H9 (cell line): ENCODE measurements around the gene ARL4C. TPM values are rescaled to one million over a fixed set of nuclear protein-coding genes. Genes with fewer than 3 reads are reported as not detected.

ENCODE experiments used
- DNase-seq: peaks from one replicate; pipeline ENCODE4 v3.0.0-alpha.2; 2017
- H2AFZ ChIP-seq: one replicate; pipeline ENCODE4 v1.6.1; 2013; ENCODE audit warnings: mild to moderate bottlenecking, low read length, control low read depth, moderate library complexity
- H2AK5ac ChIP-seq: 2 replicates; pipeline ENCODE4 v1.6.1; 2013; ENCODE audit warnings: low read length, control low read depth, mixed read lengths; ENCODE audit not compliant: insufficient read length
- H2BK120ac ChIP-seq: one replicate; pipeline ENCODE4 v1.6.1; 2013; ENCODE audit warnings: low read depth, mild to moderate bottlenecking, low read length, control low read depth, inconsistent platforms; ENCODE audit not compliant: poor library complexity, severe bottlenecking
- H2BK12ac ChIP-seq: 2 replicates; pipeline ENCODE4 v1.6.1; 2013; ENCODE audit warnings: low read length, control low read depth, mixed read lengths, low read depth; ENCODE audit not compliant: insufficient read length
- H2BK15ac ChIP-seq: 2 replicates; pipeline ENCODE4 v1.6.1; 2013; ENCODE audit warnings: low read depth, low read length, control low read depth
- H2BK20ac ChIP-seq: one replicate; pipeline ENCODE4 v1.6.1; 2013; ENCODE audit warnings: low read depth, mild to moderate bottlenecking, low read length, control low read depth, inconsistent platforms; ENCODE audit not compliant: poor library complexity, severe bottlenecking
- H2BK5ac ChIP-seq: 2 replicates; pipeline ENCODE4 v1.6.1; 2013; ENCODE audit warnings: low read length, control low read depth, mixed read lengths; ENCODE audit not compliant: insufficient read length
- H3K14ac ChIP-seq: 2 replicates; pipeline ENCODE4 v1.6.1; 2013; ENCODE audit warnings: low read length, control low read depth; ENCODE audit not compliant: insufficient read depth
- H3K18ac ChIP-seq: 2 replicates; pipeline ENCODE4 v1.6.1; 2013; ENCODE audit warnings: low read depth, mild to moderate bottlenecking, mixed read lengths, low read length, control low read depth; ENCODE audit not compliant: insufficient read length
- H3K23ac ChIP-seq: 2 replicates; pipeline ENCODE4 v1.6.1; 2013; ENCODE audit warnings: low read length, control low read depth, mixed read lengths, low read depth; ENCODE audit not compliant: insufficient read length
- H3K23me2 ChIP-seq: 2 replicates; pipeline ENCODE4 v1.6.1; 2013; ENCODE audit warnings: low read depth, mild to moderate bottlenecking, mixed read lengths, low read length, control low read depth; ENCODE audit not compliant: insufficient read length, poor library complexity, severe bottlenecking
- H3K27ac ChIP-seq: 2 replicates; pipeline ENCODE4 v1.5.1; 2013; ENCODE audit warnings: low read length, control low read depth, mixed read lengths, low read depth; ENCODE audit not compliant: insufficient read length
- H3K27me3 ChIP-seq: 2 replicates; pipeline ENCODE4 v1.6.1; 2013; ENCODE audit warnings: low read length, control low read depth, inconsistent platforms; ENCODE audit not compliant: insufficient read depth
- H3K4ac ChIP-seq: 2 replicates; pipeline ENCODE4 v1.6.1; 2013; ENCODE audit warnings: low read depth, mild to moderate bottlenecking, control low read depth, inconsistent platforms, low read length, moderate library complexity
- H3K4me1 ChIP-seq: 2 replicates; pipeline ENCODE4 v1.6.1; 2013; ENCODE audit warnings: low read length, control low read depth, inconsistent platforms; ENCODE audit not compliant: insufficient read depth
- H3K4me2 ChIP-seq: 2 replicates; pipeline ENCODE4 v1.6.1; 2013; ENCODE audit warnings: low read length, control low read depth, mixed read lengths; ENCODE audit not compliant: insufficient read length, insufficient read depth
- H3K56ac ChIP-seq: 2 replicates; pipeline ENCODE4 v1.6.1; 2013; ENCODE audit warnings: low read depth, mild to moderate bottlenecking, mixed read lengths, low read length, control low read depth; ENCODE audit not compliant: insufficient read length
- H3K79me1 ChIP-seq: 2 replicates; pipeline ENCODE4 v1.6.1; 2013; ENCODE audit warnings: low read depth, mild to moderate bottlenecking, moderate library complexity, low read length, control low read depth, inconsistent platforms; ENCODE audit not compliant: insufficient read depth, poor library complexity, severe bottlenecking
- H3K79me2 ChIP-seq: 2 replicates; pipeline ENCODE4 v1.6.1; 2013; ENCODE audit warnings: low read length, control low read depth, inconsistent platforms; ENCODE audit not compliant: insufficient read depth
- H3K9ac ChIP-seq: 2 replicates; pipeline ENCODE4 v1.6.1; 2013; ENCODE audit warnings: low read length, control low read depth, mixed read lengths; ENCODE audit not compliant: insufficient read length; ENCODE audit errors: extremely low read depth
- H3K9me3 ChIP-seq: one replicate; pipeline ENCODE4 v1.6.1; 2013; ENCODE audit warnings: low read depth, low read length, inconsistent platforms; ENCODE audit not compliant: control insufficient read depth
- H3T11ph ChIP-seq: one replicate; pipeline ENCODE4 v1.6.1; 2013; ENCODE audit warnings: mild to moderate bottlenecking, low read length, control low read depth, inconsistent platforms
- H4K20me1 ChIP-seq: one replicate; pipeline ENCODE4 v1.6.1; 2013; ENCODE audit not compliant: control insufficient read depth, insufficient read length, insufficient read depth
- H4K5ac ChIP-seq: 2 replicates; pipeline ENCODE4 v1.6.1; 2013; ENCODE audit warnings: low read depth, mild to moderate bottlenecking, mixed read lengths, low read length, control low read depth; ENCODE audit not compliant: insufficient read length
- H4K8ac ChIP-seq: replicated peaks from 2 replicates; pipeline ENCODE4 v1.6.1; 2013; ENCODE audit warnings: low read length, control low read depth, mixed read lengths, low read depth; ENCODE audit not compliant: insufficient read length
- H4K91ac ChIP-seq: 2 replicates; pipeline ENCODE4 v1.6.1; 2013; ENCODE audit warnings: low read depth, mild to moderate bottlenecking, moderate library complexity, mixed read lengths, low read length, control low read depth; ENCODE audit not compliant: insufficient read length
- H3K27ac Mint-ChIP-seq, 3 experiments: 2 replicates in 2 of 3; 3 replicates in 1 of 3; pipeline ENCODE4 v1.8.0; 2020 to 2021; ENCODE audit warnings: mixed read lengths in 3 of 3, mild to moderate bottlenecking in 1 of 3, moderate library complexity in 1 of 3
- H3K27me3 Mint-ChIP-seq: 2 replicates; pipeline ENCODE4 v1.8.0; 2021; ENCODE audit warnings: low read depth, mild to moderate bottlenecking, moderate library complexity, mixed read lengths
- H3K36me3 Mint-ChIP-seq, 3 experiments: 2 replicates in 2 of 3; 3 replicates in 1 of 3; pipeline ENCODE4 v1.8.0; 2020 to 2021; ENCODE audit warnings: low read depth in 3 of 3, mixed read lengths in 3 of 3; ENCODE audit not compliant: insufficient read depth in 1 of 3
- H3K4me1 Mint-ChIP-seq, 2 experiments: 2 replicates each; pipeline ENCODE4 v1.8.0; 2020; ENCODE audit warnings: mixed read lengths in 2 of 2
- H3K4me3 Mint-ChIP-seq, 2 experiments: 2 replicates in 1 of 2; 3 replicates in 1 of 2; pipeline ENCODE4 v1.8.0; 2020 to 2021; ENCODE audit warnings: mild to moderate bottlenecking in 2 of 2, mixed read lengths in 2 of 2, moderate library complexity in 1 of 2
- H3K9me3 Mint-ChIP-seq, 2 experiments: 2 replicates in 1 of 2; 3 replicates in 1 of 2; pipeline ENCODE4 v1.8.0; 2020; ENCODE audit warnings: mild to moderate bottlenecking in 2 of 2, mixed read lengths in 2 of 2, moderate library complexity in 1 of 2
- WGBS: extraction: QIAGEN DNeasy Blood & Tissue Kit; methylation state at CpG from one replicate; pipeline ENCODE4 v1.1.7; 2013; ENCODE audit warnings: missing lambda C conversion rate, low lambda C conversion rate, mixed read lengths; ENCODE audit not compliant: insufficient read length; ENCODE audit errors: extremely low coverage; 5-methylcytosine and 5-hydroxymethylcytosine counted together
- total RNA-seq: library from RNA; stranded (reverse); gene quantifications from 2 replicates; pipeline ENCODE4 v1.2.1, GENCODE V29; 2021
- TF ChIP-seq, protein P1 (sequence below): fragments of 200-600 bp; sonication (generic); conservative IDR thresholded peaks from 3 replicates; pipeline ENCODE4 v1.8.0; 2021; ENCODE audit warnings: antibody characterized with exemption, mild to moderate bottlenecking

ARL4C gene
- total RNA-seq, 1 experiment from 2014 or later: 12.0 TPM

DNA sequence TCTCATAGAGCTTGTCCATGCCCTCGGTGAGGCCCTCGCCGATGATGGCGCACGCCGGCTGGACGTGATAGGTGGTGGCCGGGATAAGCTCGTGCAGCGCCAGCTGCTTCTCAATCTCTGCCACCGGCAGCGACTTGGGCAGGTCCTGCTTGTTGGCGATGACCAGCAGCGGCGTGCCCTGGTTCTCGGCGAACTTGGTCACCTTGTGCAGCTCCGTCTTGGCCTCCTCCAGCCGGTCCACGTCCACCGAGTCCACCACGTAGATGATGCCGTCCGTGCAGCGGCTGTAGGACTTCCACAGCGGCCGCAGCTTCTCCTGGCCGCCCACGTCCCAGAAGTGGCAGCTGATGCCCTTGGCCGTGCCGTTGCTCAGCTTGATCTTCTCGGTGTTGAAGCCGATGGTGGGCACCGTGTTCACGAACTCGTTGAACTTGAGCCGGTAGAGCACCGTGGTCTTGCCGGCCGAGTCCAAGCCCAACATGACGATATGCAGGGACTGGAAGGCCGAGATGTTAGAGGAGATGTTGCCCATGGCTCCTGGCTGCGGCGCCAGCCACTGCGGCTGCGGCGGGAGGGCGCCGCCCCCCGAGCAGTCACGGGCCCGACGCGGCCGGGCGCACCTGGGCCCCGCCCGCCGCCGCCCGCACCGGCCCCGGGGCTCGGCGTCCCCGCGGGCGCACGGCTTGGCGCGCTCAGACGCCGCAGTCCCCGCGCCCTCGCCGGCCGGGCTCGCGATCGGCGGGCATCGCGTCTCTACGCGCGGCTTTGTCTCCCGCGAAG is 636 bp downstream of the ARL4C start:
- no peaks in the 10 kb centered on the region for H3K79me2 ChIP-seq
- no peaks in the 10 kb centered on the region; a peak in 1 of 5 replicates for H3K9me3 Mint-ChIP-seq

More for the DNA sequence above, 636 bp downstream of the ARL4C start:
- no peaks in the 10 kb centered on the region for H3K9me3 ChIP-seq
- TF ChIP-seq, protein P1, sequence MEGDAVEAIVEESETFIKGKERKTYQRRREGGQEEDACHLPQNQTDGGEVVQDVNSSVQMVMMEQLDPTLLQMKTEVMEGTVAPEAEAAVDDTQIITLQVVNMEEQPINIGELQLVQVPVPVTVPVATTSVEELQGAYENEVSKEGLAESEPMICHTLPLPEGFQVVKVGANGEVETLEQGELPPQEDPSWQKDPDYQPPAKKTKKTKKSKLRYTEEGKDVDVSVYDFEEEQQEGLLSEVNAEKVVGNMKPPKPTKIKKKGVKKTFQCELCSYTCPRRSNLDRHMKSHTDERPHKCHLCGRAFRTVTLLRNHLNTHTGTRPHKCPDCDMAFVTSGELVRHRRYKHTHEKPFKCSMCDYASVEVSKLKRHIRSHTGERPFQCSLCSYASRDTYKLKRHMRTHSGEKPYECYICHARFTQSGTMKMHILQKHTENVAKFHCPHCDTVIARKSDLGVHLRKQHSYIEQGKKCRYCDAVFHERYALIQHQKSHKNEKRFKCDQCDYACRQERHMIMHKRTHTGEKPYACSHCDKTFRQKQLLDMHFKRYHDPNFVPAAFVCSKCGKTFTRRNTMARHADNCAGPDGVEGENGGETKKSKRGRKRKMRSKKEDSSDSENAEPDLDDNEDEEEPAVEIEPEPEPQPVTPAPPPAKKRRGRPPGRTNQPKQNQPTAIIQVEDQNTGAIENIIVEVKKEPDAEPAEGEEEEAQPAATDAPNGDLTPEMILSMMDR: no peak
- peak overlapping the region; percentile 31 for H3K9ac ChIP-seq
- peak overlapping the region in 2 of 3 experiments; percentile 51 to 65; a peak in 4 of 7 replicates for H3K27ac Mint-ChIP-seq
- no peaks in the 10 kb centered on the region for H3K79me1 ChIP-seq
- H4K5ac ChIP-seq: no peak overlapping the region
- H2BK12ac ChIP-seq: no peak overlapping the region
- H4K8ac ChIP-seq: no peak overlapping the region
- H3K4me2 ChIP-seq: peak overlapping the region; percentile 82
- peaks cover 2% of the 10 kb centered on the region for H4K20me1 ChIP-seq
- H2BK120ac ChIP-seq: no peak overlapping the region
- H3K4me1 ChIP-seq: no peaks in the 10 kb centered on the region; the same call in 1 of the 2 replicates
- no peak overlapping the region for H3K27ac ChIP-seq
- H3K4me1 Mint-ChIP-seq: peaks cover 34 to 38% of the 10 kb centered on the region in 2 experiments
- H2BK20ac ChIP-seq: no peak overlapping the region
- peaks cover 30% of the 10 kb centered on the region for H3K27me3 Mint-ChIP-seq
- H3K23ac ChIP-seq: no peak overlapping the region
- no peak overlapping the region for H4K91ac ChIP-seq
- no peak overlapping the region for H3K56ac ChIP-seq
- peaks cover 4% of the 10 kb centered on the region; the same call in 1 of the 2 replicates for H3K27me3 ChIP-seq
- H2AFZ ChIP-seq: no peak overlapping the region
- no peak overlapping the region for H3K4ac ChIP-seq
- no peak overlapping the region for H2AK5ac ChIP-seq
- no peak overlapping the region for H2BK15ac ChIP-seq
- H3K18ac ChIP-seq: peak overlapping the region; percentile 54
- H3K23me2 ChIP-seq: peaks cover 19% of the 10 kb centered on the region
- H3K14ac ChIP-seq: peak overlapping the region; percentile 10
- peak overlapping the region; percentile 72 to 93 for H3K4me3 Mint-ChIP-seq
- peak; percentile 39 for DNase-seq
- no peaks in the 10 kb centered on the region; a peak in 2 of 7 replicates for H3K36me3 Mint-ChIP-seq
- no peak overlapping the region for H2BK5ac ChIP-seq
- WGBS: no CpG with 5 or more reads among the region's 89 CpGs
- H3T11ph ChIP-seq: no peak overlapping the region
